NCI-H69 (cell line): Measurements from ENCODE around the gene ARPC1A.

Experiments used
- DNase-seq: peaks from one replicate; lab custom pipeline; 2025; lab: John Stamatoyannopoulos, UW

ARPC1A gene

DNA sequence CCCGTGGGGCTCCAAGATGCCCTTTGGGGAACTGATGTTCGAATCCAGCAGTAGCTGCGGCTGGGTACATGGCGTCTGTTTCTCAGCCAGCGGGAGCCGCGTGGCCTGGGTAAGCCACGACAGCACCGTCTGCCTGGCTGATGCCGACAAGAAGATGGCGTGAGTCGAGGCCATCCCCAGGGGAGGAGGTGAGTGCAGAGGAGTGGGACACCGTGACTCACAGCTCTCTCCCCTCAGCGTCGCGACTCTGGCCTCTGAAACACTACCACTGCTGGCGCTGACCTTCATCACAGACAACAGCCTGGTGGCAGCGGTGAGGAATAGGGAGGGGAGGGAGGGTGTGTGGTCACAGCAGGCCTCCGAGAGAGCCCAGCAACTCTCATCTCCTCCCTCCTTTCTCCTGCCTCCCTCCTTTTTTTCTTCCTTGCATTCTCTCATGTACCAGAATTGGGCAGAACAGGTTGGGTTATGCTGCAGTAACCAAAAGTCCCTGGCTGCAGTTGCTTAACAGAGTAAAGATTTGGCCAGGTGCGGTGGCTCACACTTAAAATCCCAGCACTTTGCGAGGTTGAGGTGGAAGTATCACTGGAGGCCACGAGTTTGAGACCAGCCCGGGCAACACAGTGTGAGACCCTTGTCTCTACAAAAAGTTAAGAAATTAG, 65.4 kb downstream of the ARPC1A start:
- DNase-seq, result peak; percentile 20

DNA sequence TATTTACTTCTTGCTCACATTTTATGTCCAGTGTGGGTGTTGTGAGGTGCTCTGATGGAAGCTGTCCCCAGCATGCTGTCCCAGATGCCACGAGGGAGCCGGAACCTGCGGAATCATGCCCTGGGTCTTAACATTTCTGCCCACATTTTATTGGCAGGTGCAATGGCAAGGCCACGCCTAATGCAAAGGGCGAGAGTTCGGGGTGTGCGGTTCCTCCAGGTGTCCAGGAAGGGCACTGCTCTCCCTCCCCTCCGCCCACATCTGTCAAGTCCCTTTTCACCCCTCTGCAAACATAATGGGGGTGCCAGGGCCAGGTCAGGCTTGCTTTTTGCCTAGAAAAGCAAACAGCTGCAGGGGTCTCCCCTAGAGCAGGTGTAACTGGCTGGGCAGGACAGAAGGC, 66.3 kb downstream of the ARPC1A start:
- peak; percentile 50 for DNase-seq

DNA sequence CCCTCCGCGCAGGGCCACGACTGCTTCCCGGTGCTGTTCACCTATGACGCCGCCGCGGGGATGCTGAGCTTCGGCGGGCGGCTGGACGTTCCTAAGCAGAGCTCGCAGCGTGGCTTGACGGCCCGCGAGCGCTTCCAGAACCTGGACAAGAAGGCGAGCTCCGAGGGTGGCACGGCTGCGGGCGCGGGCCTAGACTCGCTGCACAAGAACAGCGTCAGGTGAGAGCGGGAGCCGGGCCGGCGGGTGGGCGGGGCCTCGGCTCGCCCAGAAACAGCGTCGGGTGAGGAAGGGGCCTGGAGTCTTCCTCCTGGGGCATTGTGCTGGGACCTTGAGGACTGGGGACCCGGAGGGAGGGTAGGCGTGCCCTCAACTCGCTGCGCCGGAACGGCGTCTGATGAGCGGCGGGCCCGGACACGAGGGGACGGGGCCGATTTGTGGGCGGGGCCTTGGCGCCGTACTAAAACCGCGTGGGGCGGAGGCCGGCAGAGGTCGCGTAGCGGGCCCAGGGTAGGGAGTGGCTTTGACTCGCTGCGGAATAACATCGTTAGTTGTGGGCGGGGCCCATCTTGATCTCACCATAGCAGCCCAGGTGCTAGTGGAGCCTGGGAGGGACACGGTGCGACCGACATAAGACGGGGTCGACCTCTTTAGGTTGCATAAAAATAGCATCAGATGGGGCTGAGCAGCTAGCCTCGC, 67.1 kb downstream of the ARPC1A start:
- peak; percentile 94 for DNase-seq

DNA sequence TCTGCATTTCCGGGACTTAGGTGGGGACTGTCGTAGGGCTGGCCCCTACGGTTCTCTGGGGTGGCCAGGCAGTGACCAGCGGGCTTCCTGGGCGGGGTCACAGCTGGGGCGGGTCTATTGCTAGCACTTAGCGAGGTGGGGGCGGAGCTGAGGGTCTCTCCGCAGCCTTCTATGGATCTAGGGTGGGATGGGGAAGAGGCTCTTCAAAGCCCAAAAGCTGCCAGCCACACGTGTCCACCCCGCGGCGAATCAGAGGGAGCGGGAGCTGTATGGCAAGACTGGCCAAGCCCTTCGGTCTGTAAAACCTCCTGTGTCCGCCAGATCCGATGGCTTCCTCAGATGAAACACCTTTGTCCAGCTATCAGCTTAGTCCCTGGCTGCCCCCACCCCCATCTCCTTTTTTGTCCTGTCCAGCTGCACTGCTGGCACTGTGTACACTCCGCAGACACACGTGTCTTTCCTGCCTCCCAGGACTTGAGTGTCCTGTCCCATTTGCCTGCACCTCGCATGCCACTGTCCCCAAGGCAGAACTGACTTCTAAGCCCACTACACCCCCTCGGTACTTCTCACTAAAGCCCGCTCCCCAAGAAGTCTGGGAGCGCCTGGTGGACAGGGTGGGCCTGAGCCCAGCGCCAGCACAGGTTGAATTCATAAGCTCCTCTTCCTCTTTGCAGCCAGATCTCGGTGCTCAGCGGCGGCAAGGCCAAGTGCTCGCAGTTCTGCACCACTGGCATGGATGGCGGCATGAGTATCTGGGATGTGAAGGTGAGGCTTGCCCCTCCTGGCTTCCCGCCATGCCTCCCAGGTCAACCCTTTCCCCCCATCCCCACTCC, 67.9 kb downstream of the ARPC1A start:
- DNase-seq, result peak; percentile 85

DNA sequence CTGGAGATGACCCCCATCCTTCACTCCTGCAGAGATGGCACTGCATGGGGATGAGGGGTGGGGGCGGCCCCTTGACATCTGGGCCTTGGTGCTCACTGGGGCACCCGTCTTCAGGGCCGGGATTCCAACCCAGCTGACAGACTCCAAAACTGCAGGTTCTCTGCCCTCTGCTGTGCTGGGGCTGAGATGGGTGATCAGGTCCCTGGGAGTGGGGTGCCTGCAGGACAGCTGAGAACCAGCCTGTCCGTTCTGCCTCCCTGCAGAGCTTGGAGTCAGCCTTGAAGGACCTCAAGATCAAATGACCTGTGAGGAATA, 68.4 kb downstream of the ARPC1A start:
- DNase-seq, result no peak

DNA sequence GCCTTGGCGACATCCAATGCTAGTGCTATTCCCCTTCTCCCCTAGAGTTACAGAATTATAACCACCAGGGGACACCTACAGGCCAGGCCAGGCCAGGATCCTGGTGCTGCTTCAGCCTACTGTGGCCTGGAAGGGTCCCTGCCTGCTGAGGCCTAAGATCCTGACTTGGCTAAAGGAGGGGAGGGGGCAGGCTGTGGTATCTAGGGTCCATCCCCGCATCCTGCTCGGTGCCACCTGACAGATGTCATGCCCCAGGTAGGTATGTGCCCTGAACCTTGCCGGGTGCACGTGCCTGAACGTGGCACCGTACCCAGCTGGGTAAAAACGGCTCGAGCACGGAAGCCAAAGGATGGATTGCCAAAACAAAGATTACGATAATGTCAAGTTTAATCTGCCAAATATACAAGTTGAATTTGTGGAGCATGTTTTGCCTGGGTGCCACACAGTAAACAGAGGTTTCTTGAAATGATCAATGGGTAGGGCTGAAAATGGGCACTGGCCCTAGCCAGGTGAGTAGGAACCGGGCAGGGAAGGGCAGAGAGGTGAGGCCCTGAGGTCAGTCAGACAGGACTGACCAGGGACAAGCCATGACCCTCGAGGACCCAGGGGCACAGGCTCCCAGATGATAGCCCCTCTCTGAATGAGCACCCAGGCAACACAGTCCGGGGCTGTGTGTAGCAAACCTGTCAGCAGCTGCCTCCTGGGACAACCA, 70.1 kb downstream of the ARPC1A start:
- DNase-seq, result no peak

DNA sequence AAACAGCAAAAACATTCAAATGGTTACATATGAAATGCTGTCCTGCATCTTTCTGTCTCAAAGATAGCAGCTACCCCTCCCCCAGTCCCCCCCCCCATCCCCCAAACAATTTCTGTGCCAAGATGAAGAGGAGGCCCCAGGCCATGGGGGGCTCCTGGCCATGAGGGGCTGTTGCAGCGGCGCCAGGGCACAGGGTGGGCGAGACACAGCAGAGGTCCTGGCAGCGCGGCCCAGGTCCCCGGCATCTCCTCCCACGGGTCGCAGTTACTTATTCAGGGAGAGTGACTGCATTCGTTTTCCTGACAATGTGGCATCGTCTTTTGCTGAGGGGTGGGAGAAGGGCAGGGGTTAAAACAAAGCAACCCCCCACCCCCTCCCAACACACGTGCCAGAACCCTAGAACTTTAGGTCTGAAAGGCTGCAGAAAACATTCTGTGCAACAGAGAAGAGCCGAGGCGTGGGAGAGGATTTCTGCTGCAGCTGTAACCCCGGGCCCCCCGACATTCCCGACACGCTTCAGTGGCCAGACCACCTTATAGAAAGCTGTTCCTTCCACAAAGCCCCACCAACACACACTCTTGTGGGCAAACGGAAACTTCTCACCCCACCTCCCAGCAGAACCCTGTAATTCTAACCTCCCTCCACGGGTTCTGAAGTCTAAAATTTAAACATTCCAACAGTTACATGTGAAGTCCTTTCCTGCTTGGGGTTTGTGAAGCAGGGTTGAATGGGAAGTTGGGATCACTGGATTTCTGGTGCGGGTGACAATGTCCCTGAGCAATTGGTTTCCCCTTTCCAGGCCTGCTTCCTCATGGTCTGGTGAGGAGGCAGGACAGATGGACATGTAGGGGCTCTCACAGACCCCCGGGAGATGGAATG, 71.0 kb downstream of the ARPC1A start:
- no peak for DNase-seq

DNA sequence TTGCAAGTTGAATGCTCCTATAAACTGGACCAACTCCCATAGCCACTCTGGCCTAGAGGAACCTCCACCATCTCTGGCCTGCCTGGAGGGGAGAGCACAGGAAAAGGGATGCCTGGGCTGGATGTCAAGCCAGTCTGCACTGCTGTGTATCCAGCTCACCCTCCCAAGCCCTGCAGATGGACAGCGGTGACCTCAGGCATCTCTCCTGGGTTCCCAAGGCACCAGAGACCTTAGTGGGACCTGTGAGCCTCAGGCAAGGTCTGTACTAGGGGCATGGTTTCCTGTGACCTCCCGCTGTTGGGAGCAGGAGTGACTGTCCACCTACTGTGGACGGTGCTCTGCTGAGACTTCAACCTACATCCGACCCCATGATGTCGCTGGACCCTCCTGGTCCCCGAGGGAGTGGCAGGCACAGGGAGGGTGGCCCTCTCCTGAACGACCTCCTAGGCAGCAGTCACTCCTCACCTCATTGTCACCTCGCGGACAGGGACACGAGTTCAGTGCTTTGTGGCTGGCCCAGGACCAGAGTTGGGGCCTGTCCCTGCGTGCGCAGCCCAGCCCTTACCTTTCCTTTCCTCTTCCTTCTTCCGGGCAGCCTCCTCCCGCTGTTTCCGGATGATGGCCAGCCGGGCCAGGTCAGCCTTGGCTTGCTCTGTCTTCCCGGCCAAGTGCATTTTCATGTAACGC, 71.7 kb downstream of the ARPC1A start:
- no peak for DNase-seq

DNA sequence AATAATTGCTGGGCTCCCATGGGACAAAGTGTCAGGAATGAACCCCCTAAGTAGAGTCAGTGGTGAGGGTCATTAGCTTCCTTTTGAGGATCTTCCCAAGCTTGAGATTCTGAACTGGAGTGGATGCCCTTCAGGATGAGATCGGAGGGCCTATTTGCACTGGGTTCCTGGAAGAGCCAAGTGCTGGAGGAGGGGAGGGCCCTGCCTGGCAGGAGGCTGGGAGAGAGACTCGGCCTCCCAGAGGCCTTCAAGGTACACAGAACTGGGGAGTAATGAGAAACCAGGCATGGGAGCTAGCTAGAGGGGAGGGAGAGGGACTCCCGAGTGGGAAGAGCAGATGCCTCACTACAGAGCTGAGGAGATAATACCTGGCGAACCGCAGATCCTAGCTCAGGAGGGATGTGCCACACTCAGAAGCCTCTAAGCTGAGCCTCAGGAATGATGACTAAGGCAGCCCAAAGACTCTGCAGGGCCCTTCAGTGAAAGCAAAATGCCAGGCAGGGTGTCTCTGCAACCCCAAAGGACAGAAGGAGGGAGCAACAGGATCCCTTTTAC, 73.3 kb downstream of the ARPC1A start:
- no peak for DNase-seq

DNA sequence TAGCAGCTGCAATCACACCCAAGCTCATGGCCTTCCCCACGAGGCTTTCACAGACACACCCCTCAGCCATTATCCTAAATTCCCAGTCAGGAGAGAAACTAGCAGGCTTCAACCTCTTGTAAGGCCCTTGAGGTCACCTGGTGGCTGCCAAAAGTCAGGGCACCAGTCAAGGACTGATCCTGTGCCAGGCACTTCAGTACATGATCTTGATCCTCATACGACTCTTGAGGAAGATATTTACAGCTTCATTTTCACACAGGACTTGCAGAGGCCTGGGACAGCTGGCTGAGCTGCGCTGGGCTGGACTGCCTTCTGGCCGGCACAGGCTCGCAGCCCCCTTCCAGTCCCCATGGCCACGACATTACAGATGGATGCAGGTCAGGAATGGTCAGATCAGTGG, 73.9 kb downstream of the ARPC1A start:
- no peak for DNase-seq

DNA sequence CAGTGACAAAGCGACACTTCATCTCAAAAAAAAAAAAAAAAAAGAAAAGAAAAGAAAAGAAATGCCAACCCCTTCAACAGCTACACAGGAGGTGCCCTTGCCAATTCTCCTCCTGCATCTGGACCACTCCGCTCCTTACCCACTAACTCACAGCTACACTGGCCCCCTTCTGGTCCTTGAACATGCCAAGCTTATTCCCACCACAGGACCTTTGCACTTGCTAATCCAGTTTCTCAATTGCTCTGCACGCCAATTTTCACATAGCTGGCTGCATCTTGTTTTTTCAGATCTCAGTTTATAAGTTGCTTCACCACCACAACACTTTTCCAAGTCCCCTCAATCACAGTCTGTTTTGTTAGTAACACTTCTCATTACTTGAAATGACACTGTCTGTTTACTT, 77.2 kb downstream of the ARPC1A start:
- no peak for DNase-seq

DNA sequence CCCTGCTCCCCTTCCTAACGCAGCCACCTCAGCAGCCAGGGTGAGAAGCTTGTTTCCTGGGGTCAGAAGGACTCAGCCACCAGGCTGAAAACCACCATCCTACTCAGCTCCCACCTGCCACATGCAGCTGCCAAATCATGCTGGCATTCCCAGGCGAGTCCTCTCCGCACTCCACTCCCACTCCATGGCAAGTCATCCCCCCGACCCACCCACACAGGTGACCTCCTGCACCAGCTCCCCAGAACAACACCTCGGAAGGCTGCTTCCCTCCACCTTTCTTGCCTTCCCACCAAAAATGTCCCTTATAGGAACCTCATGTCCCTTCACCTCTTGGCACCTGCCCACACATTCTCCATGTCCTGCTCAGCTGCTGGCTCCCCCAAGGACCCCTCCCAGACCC, 78.1 kb downstream of the ARPC1A start:
- DNase-seq, result no peak

DNA sequence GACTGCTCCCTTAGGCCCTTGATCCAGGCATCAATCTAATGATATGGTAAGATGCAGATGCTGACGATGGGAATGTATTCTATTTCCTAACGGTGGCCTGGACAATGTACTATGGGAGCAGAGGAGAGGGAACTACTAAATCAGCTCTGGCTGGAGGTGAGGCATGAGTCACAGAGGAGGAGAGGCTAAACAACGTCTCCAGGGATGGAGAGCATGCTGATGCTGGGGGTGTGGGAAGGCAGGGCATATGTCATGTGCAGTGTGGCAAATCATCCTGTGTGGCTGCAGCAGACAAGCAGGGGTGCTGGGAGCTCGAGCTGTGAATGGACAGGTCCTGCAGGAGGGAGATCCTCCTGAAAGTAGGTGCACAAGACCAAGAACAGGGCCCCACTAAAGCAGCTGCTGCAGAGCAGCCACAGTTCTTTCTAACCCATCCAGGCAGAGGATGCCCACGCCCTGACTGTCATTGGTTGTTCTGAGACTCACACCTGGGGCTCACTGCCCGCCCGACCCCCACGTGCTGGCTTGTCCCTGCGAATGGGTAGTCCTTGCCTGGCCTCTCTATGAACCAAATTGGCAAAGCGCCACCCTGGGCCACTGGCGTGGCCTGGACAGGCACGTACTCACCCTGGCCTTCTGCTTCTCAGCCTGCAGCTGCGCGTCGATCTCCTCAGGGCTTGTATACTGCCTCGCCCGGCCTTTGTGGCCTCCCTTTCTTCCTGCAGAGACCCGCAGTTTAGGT, 78.7 kb downstream of the ARPC1A start:
- no peak for DNase-seq

DNA sequence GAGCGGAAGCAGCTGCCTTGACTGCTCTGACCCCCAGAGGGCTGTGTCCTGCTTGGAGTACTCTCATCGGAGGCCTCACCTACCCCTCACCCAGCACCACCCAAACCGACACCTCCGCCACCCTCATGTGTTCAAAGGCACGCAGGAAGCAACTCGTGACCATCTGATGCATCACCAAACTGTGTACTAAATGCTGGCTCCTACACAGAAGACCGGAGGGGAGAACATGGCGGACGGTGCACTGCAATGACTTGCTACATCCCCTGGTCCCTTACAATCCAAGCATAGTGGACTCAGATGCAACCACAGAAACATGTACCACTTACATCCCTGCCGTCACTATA, 79.3 kb downstream of the ARPC1A start:
- no peak for DNase-seq

DNA sequence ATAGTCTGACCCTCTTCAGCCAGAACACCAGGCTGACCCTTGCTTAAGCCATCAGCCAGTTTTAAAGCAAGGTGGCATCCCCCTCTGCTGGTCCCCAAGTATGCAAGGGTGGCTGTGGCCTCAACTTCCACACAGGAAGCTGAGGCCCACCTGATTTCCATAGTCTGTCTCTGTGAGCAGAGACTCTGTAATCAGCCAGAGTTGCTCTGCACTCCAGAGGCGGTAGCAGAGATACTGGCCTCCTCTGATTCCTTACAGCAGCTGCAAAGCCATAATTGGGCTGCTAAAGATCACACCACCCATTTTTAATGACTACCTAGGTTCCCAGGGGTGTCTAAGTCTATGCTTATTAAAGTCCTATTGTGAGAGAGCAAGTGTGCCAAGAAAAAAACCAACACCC, 80.9 kb downstream of the ARPC1A start:
- DNase-seq, result peak; percentile 70

DNA sequence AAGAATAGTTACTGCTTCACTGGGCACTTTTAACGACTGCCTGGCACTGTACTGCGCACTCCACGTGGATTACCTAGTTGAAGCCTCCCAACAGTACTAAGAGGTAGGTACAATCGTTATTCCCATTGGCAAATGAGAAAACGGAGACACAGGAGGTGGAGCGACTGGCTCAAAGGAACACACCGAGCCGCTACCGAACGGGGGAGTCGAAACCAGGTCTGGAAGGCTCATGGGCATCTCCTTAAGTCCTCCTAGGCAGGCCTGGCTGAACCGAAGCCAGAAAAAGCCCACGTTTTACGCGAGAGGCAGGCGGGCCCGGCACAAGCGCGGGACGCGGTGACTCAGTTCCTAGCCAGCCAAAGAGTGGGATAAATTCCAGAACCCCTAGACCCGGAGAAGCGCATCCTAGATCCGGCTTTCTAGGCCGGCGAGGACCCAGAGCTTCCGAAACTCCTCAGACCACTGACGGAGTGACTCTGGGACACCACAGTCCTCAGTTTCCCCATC, 82.2 kb downstream of the ARPC1A start:
- peak; percentile 59 for DNase-seq

DNA sequence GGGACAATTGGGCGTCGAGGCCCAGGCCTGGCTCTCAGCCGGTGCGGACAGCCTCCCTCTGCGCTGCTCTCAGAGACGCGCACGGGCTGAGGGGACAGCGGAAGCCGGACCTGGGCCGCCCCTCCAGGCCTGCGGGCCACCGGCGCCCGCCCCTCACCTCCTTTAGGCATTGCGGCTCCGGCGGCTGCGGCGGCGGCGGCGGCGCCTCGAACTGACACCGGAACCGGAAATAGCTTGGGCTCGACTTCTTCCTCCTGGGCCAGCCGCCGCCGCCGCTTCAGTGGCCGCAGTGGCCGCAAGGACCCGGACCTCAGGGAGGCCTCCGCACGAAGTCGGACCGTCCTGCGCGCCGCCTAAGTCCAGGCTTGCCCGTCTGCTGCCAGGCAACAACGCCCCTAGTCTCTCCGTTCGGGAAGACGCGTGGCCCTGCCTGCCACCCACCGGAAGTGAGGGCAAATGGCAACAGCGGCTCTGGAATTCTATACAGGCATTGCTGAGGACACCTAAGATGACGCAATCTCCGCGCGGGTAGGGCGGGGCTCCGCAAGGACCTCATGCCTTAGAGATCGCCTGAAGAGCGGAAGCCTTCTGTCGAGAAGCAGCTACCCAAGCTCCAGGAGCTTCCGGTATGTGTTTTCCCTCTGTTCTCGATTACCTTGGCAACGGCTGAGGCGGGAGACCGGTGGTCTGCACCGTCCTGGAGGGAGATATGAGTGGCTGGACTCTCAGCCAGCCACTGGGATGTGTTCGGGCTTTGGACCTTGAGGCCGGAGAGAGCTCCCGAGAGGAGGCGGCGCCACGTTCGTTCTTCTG, 82.9 kb downstream of the ARPC1A start, which contains the start of the genes BUD31 and PDAP1:
Gene BUD31 (plus strand): TSS at position 591 of the 813 bp plus-strand sequence. CDS start 2,124 bp downstream, outside the sequence.
Gene PDAP1 (minus strand): TSS at position 219 of the 813 bp plus-strand sequence. CDS start 49 bp downstream, at position 170.
- peak; percentile 97 for DNase-seq

DNA sequence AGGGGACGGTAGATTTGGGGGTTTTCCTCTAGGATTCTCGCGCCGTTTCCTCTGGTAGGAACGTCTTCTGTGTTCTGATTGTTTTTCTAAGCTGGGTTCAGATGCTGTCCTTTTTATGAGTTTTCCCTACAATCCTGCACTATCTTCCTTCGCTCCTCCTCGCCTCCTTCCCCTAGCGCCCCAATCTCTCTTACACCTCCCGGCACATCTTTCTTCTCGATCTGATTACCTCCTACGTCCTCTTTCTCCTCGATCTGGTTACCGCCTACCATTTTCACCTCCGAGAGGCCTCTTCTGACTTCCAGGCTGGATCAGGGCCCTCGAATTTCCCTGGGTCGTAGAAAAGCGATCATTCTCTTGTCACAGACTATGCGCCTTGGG, 83.5 kb downstream of the ARPC1A start:
- peak; percentile 42 for DNase-seq

DNA sequence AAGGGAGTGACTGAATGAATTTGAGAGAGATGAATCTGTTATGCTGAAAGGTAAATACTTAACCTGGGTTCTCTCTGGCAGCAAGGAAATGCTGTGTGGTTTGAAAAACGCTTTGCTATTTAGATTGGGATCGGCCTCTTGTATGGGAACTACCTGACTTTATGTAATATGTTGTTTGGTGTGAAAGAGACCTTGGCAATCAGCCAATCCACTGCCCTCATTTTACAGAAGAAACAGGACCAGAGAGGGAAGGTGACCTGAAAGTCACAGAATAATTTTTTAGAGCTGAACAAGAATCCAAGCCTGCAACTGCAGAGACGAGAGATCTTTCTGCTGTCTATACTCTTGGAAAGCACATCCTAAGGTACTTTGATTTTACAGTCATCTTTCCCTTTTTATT, 84.1 kb downstream of the ARPC1A start:
- DNase-seq, result no peak
